HCT116 (cell line): Measurements from ENCODE around the gene DMPK.

Experiments used
- CTCF ChIP-seq, 3 experiments: fragments of 200-600 bp in 1 of 3; sonication (generic) in 1 of 3; IDR thresholded peaks in 2 of 3; conservative IDR thresholded peaks in 1 of 3; 2 replicates each; pipeline ENCODE4 v1.5.1; 2012 to 2017; ENCODE audit warnings: low read depth in 2 of 3, low read length in 2 of 3, antibody characterized with exemption in 1 of 3, borderline replicate concordance in 1 of 3, control low read depth in 1 of 3, mild to moderate bottlenecking in 1 of 3, mixed read lengths in 1 of 3, mixed run types in 1 of 3, moderate library complexity in 1 of 3; ENCODE audit not compliant: insufficient read depth in 1 of 3
- POLR2AphosphoS5 ChIP-seq: IDR thresholded peaks from 2 replicates; pipeline ENCODE4 v1.6.1; 2011; ENCODE audit warnings: mild to moderate bottlenecking, low read depth, low read length, moderate library complexity
- SIN3A ChIP-seq: IDR thresholded peaks from 2 replicates; pipeline ENCODE4 v1.6.1; 2012; ENCODE audit warnings: low read depth

DNA sequence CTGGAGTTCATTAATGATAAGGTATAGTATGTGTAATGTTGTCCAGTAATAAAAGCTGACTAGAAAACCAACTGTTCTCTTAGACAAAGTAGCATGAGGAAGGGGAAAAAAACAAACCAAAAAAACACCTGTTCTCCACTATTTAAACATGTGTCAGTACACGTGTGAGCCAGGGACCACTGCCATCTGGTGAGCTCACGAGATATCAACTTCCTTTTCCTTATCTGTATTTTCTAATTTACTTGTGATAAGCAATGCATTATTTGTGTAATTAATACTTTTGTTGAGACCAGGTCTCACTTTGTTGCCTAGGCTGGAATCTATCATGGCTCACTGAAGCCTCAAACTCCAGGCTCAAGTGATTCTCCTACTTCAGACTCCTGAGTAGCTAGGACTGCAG, 8.9 kb downstream of the DMPK start:
- TF ChIP-seq CTCF (IDR thresholded peaks at IDR 0.05 in 2 of 3, conservative IDR thresholded peaks at IDR 0.05 in 1 of 3; ENCODE audit: borderline replicate concordance in 1 of 3, insufficient read depth in 1 of 3, low read depth in 2 of 3, low read length in 2 of 3) (no peak), POLR2AphosphoS5 (no peak), SIN3A (no peak)
